ENCODE measurements around the gene HOXA9. TPM values are rescaled to one million over a fixed set of nuclear protein-coding genes. Genes with fewer than 3 reads are reported as not detected.
A peak's percentile ranks its signal among the peaks of the same experiment; 100 is the strongest.

Gene HOXA9
- total and polyA plus RNA-seq, 8 donors = 0.25 to 68.1 TPM; not detected in 6

DNA sequence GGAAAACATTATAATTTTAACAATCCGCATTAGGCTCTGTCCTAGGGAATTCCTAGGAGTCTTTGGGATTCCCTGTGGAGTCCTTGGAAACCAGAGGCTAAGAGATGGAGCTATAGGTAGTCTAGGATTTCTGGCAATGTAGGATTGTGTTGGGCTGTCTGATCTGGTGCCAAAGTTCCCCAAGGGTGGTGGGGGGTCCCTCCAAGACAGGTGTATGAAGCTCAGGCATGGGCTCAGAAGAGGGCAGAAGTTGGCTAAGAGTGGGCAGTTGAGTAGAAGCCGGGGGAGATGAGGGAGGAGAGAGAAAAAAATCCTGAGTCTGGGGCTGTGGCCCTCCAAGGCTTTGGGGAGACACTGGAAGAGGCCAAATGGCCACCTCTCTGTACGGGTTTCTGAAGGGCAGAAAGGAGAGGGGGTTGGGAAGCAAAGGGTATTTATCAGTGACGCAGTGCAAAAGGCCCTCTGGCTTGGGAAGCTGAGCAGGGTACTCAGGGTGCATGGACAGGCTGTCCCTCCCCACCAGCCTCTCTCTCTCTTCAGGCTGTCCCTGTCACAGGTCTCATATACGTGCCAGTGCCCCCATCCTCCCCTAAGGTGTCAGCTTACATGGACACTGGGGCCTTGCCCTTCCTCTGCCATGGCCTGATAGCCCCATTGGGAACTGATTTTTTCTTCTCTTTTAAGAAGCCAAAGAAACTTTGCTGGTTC, 18.7 kb downstream of the HOXA9 start:
- no peak for DNase-seq

DNA sequence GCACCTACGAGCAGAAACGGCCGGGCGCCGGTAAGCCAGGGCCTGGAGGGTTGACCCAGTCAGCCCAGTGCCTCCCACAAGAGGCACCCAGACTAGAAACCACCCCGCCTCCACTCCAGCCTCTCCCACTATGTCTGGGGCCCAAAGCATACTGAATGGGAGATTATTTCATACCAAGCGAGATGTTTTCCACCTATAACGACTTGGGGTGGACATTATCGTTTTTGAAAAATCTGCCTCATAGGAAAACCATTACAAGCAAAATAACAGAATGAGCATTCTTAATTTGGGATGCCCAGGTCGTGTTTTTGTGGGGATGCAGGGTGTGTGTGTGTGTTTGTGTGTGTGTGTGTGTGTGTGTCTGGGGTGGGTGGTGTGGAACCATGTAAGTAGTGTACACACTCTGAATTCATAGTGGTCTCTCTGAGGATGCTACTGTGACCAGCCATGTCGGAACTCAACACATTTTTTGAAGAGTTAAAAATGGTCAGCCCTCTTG, 19.4 kb downstream of the HOXA9 start:
- 42 to 72% (median 53%) methylated on average over 11 of the region's 11 CpGs for WGBS, 5 donors
- DNase-seq = no peak
- Histone ChIP-seq H3K4me1 (peaks cover 8 to 43% (median 28%) of the 10 kb centered on the region in 4 donors), H3K27ac (peak overlapping the region; percentile 41 to 99 (median 88)), H3K4me3 (peak overlapping the region; percentile 10 to 64 (median 54)), H3K36me3 (peaks cover 0 to 5% (median 0%) of the 10 kb centered on the region in 4 donors), H3K9me3 (peaks cover 0 to 26% (median 0%) of the 10 kb centered on the region in 4 donors), H3K27me3 (peaks cover 5 to 95% (median 81%) of the 10 kb centered on the region in 3 donors)
- TF ChIP-seq CTCF (IDR thresholded peaks at IDR 0.05) (no peak), EP300 (IDR thresholded peaks at IDR 0.05) (no peak)
- intact Hi-C loops (cut with DNase I; ENCODE audit: low total_unique reads) = no loop called here

More for the DNA sequence above, 18.7 kb downstream of the HOXA9 start:
- H3K9me3 ChIP-seq = peaks cover 0 to 26% (median 0%) of the 10 kb centered on the region in 4 donors
- peak overlapping the region; percentile 35 to 99 (median 88) for H3K27ac ChIP-seq
- TF ChIP-seq EP300 (IDR thresholded peaks at IDR 0.05) (no peak), POLR2AphosphoS5 (IDR thresholded peaks at IDR 0.05) (no peak), CTCF (IDR thresholded peaks at IDR 0.05) (no peak), POLR2A (IDR thresholded peaks at IDR 0.05) (no peak)
- H3K4me3 ChIP-seq = peak overlapping the region in 3 of 4 donors; percentile 48 to 64 (median 55)
- peaks cover 14 to 50% (median 32%) of the 10 kb centered on the region in 4 donors for H3K4me1 ChIP-seq
- 44 to 69% (median 64%) methylated on average over 5 of the region's 5 CpGs for WGBS, 5 donors
- H3K36me3 ChIP-seq = peaks cover 0 to 5% (median 0%) of the 10 kb centered on the region in 4 donors
- H3K27me3 ChIP-seq = peaks cover 5 to 100% (median 88%) of the 10 kb centered on the region in 3 donors
- intact Hi-C loops (cut with DNase I; ENCODE audit: low total_unique reads) = no loop called here

GRCh38 chr7:27145165-27145913, 20.0 kb downstream of the HOXA9 start:
- Histone ChIP-seq H3K27ac (peak overlapping the region; percentile 41 to 99 (median 88)), H3K36me3 (peaks cover 0 to 5% (median 0%) of the 10 kb centered on the region in 4 donors), H3K4me1 (peaks cover 7 to 36% (median 22%) of the 10 kb centered on the region in 4 donors), H3K27me3 (peaks cover 3 to 94% (median 79%) of the 10 kb centered on the region in 3 donors), H3K9me3 (peaks cover 0 to 26% (median 0%) of the 10 kb centered on the region in 4 donors), H3K4me3 (peak overlapping the region; percentile 10 to 64 (median 54))
- WGBS, 5 donors = 45 to 65% (median 50%) methylated on average over 46 to 47 of the region's 47 CpGs
- DNase-seq = no peak
- no peak for TF ChIP-seq POLR2A (IDR thresholded peaks at IDR 0.05)
- TF ChIP-seq CTCF (IDR thresholded peaks at IDR 0.05) = no peak
- no peak for TF ChIP-seq EP300 (IDR thresholded peaks at IDR 0.05)
- TF ChIP-seq POLR2AphosphoS5 (IDR thresholded peaks at IDR 0.05) = no peak
- intact Hi-C loops (cut with DNase I; ENCODE audit: low total_unique reads) = no loop called here

- H3K4me1 ChIP-seq = peaks cover 7 to 35% (median 20%) of the 10 kb centered on the region in 4 donors
- H3K9me3 ChIP-seq = peaks cover 0 to 26% (median 0%) of the 10 kb centered on the region in 4 donors
- TF ChIP-seq POLR2AphosphoS5 (IDR thresholded peaks at IDR 0.05) (no peak), POLR2A (IDR thresholded peaks at IDR 0.05) (no peak)
- H3K27me3 ChIP-seq = peaks cover 0 to 94% (median 77%) of the 10 kb centered on the region in 3 donors
- no peak for DNase-seq
- peak overlapping the region; percentile 10 to 64 (median 54) for H3K4me3 ChIP-seq
- H3K27ac ChIP-seq = peak overlapping the region; percentile 23 to 99 (median 88)
- intact Hi-C loops (cut with DNase I; ENCODE audit: low total_unique reads) = no loop called here
- peaks cover 0 to 5% (median 0%) of the 10 kb centered on the region in 4 donors for H3K36me3 ChIP-seq
- WGBS, 5 donors = 21 to 45% (median 29%) methylated on average over 12 to 31 of the region's 31 CpGs
Observed at GRCh38 chr7:27144781-27145164, 20.6 kb downstream of the HOXA9 start.

All from stomach (tissue), 9 donors.